H1 (cell line): ENCODE data around the gene KCNJ12. TPM values are rescaled to one million over a fixed set of nuclear protein-coding genes. Genes with fewer than 3 reads are reported as not detected.

Source experiments
- CTCF ChIA-PET: fragments of 300-600 bp; sonication (Branson Sonifier 250); formaldehyde crosslinking; loops from one replicate; lab custom pipeline; 2021; ENCODE audit not compliant: partially characterized antibody; lab: Charles Lee
- POLR2A ChIA-PET: fragments of 300-600 bp; sonication (Branson Sonifier 250); formaldehyde crosslinking; loops from one replicate; lab custom pipeline; 2021; ENCODE audit warnings: inconsistent platforms; ENCODE audit not compliant: partially characterized antibody; lab: Charles Lee
- DNase-seq, 2 experiments: peaks; one replicate each; pipeline versions ENCODE4 v3.0.0 to v3.0.0-alpha.2; 2010 to 2022; ENCODE audit warnings: low spot score in 2 of 2, low read depth in 1 of 2, mixed read lengths in 1 of 2
- FAIRE-seq: peaks from 2 replicates; lab custom pipeline; 2011; peaks lifted over from hg19 to GRCh38; lab: Jason Lieb, UNC
- H2AFZ ChIP-seq: 2 replicates; pipeline ENCODE4 v1.8.1; 2012; ENCODE audit warnings: low read length, inconsistent platforms
- H2AK5ac ChIP-seq: 2 replicates; pipeline ENCODE4 v1.6.1; 2013; ENCODE audit warnings: low read depth, low read length
- H2BK120ac ChIP-seq: replicated peaks from 2 replicates; pipeline ENCODE3; 2013; ENCODE audit warnings: low read depth, low read length, inconsistent platforms
- H2BK12ac ChIP-seq: 2 replicates; pipeline ENCODE4 v1.6.1; 2013; ENCODE audit warnings: low read depth, low read length
- H2BK15ac ChIP-seq: 2 replicates; pipeline ENCODE4 v1.6.1; 2013; ENCODE audit warnings: low read length
- H2BK20ac ChIP-seq: 2 replicates; pipeline ENCODE4 v1.6.1; 2013; ENCODE audit warnings: low read length
- H2BK5ac ChIP-seq: 2 replicates; pipeline ENCODE4 v1.6.1; 2013; ENCODE audit warnings: low read depth, low read length
- H3K14ac ChIP-seq: 2 replicates; pipeline ENCODE4 v1.6.1; 2013; ENCODE audit warnings: inconsistent platforms; ENCODE audit not compliant: insufficient read length
- H3K18ac ChIP-seq: 2 replicates; pipeline ENCODE4 v1.6.1; 2013; ENCODE audit warnings: low read length; ENCODE audit errors: extremely low read depth
- H3K23ac ChIP-seq: 2 replicates; pipeline ENCODE4 v1.6.1; 2013; ENCODE audit warnings: inconsistent platforms; ENCODE audit not compliant: insufficient read length
- H3K23me2 ChIP-seq: 2 replicates; pipeline ENCODE4 v1.6.1; 2013; ENCODE audit warnings: low read depth, low read length
- H3K27ac ChIP-seq: 2 replicates; pipeline ENCODE4 v1.6.1; 2011; ENCODE audit warnings: low read depth, low read length, inconsistent platforms
- H3K27me3 ChIP-seq, 4 experiments: replicated peaks in 1 of 4; 1 replicate in 1 of 4; 2 replicates in 3 of 4; pipeline versions ENCODE4 v1.6.1 to v1.8.1; 2011 to 2013; ENCODE audit warnings: low read length in 3 of 4, mild to moderate bottlenecking in 3 of 4, inconsistent platforms in 2 of 4, mixed read lengths in 2 of 4, moderate library complexity in 1 of 4; ENCODE audit not compliant: control insufficient read depth in 3 of 4, insufficient read depth in 3 of 4; ENCODE audit errors: extremely low read depth in 1 of 4
- H3K36me3 ChIP-seq, 4 experiments: 2 replicates each; pipeline versions ENCODE4 v1.6.1 to v1.8.1; 2011 to 2013; ENCODE audit warnings: mild to moderate bottlenecking in 4 of 4, low read length in 3 of 4, moderate library complexity in 2 of 4, control low read depth in 1 of 4, inconsistent platforms in 1 of 4; ENCODE audit not compliant: insufficient read depth in 4 of 4, control insufficient read depth in 2 of 4
- H3K4ac ChIP-seq: replicated peaks from 2 replicates; pipeline ENCODE3; 2013; ENCODE audit warnings: low read length, low read depth, mixed read lengths, inconsistent platforms; ENCODE audit not compliant: insufficient read length
- H3K4me1 ChIP-seq, 4 experiments: replicated peaks in 1 of 4; 1 replicate in 1 of 4; 2 replicates in 3 of 4; pipeline versions ENCODE4 v1.6.1 to v1.8.1; 2011 to 2013; ENCODE audit warnings: low read length in 3 of 4, inconsistent platforms in 2 of 4, mixed read lengths in 1 of 4; ENCODE audit not compliant: insufficient read depth in 4 of 4, control insufficient read depth in 3 of 4
- H3K4me2 ChIP-seq, 2 experiments: 2 replicates each; pipeline versions ENCODE4 v1.6.1 to v1.8.1; 2011 to 2013; ENCODE audit warnings: low read depth in 2 of 2, low read length in 2 of 2, control low read depth in 1 of 2, inconsistent platforms in 1 of 2, mild to moderate bottlenecking in 1 of 2; ENCODE audit not compliant: insufficient read depth in 1 of 2
- H3K4me3 ChIP-seq, 4 experiments: fragments of 200-600, 300-600 bp in 1 of 4; sonication (generic), shearing (Covaris generic), sonication (Bioruptor Twin) in 1 of 4; 2 replicates each; pipeline versions ENCODE4 v1.5.1 to v1.8.1; 2011 to 2016; ENCODE audit warnings: low read length in 4 of 4, low read depth in 3 of 4, control low read depth in 2 of 4, inconsistent platforms in 2 of 4, mild to moderate bottlenecking in 2 of 4, mixed read lengths in 1 of 4, moderate library complexity in 1 of 4; ENCODE audit not compliant: insufficient read depth in 2 of 4; ENCODE audit errors: extremely low read depth in 1 of 4
- H3K56ac ChIP-seq: replicated peaks from 2 replicates; pipeline ENCODE3; 2013; ENCODE audit warnings: low read depth, mild to moderate bottlenecking, mixed read lengths, low read length, inconsistent platforms; ENCODE audit not compliant: insufficient read length
- H3K79me1 ChIP-seq: 2 replicates; pipeline ENCODE4 v1.6.1; 2013; ENCODE audit warnings: low read depth, low read length, control low read depth
- H3K79me2 ChIP-seq, 2 experiments: 2 replicates each; pipeline versions ENCODE4 v1.6.1 to v1.8.1; 2012 to 2013; ENCODE audit warnings: low read length in 2 of 2, mild to moderate bottlenecking in 2 of 2, inconsistent platforms in 1 of 2; ENCODE audit not compliant: insufficient read depth in 2 of 2, control insufficient read depth in 1 of 2
- H3K9ac ChIP-seq, 4 experiments: replicated peaks in 1 of 4; 1 replicate in 1 of 4; 2 replicates in 3 of 4; pipeline versions ENCODE4 v1.6.1 to v1.8.1; 2011 to 2013; ENCODE audit warnings: low read depth in 3 of 4, low read length in 3 of 4, control low read depth in 2 of 4, mild to moderate bottlenecking in 2 of 4, moderate library complexity in 2 of 4, inconsistent platforms in 1 of 4; ENCODE audit errors: extremely low read depth in 1 of 4
- H3K9me3 ChIP-seq, 2 experiments: 2 replicates each; pipeline versions ENCODE4 v1.6.1 to v1.8.1; 2012 to 2013; ENCODE audit warnings: mild to moderate bottlenecking in 2 of 2, moderate library complexity in 2 of 2, control low read depth in 1 of 2, inconsistent platforms in 1 of 2, low read depth in 1 of 2, low read length in 1 of 2, mixed read lengths in 1 of 2; ENCODE audit not compliant: insufficient read depth in 2 of 2
- H4K20me1 ChIP-seq, 2 experiments: replicated peaks in 1 of 2; 2 replicates each; pipeline versions ENCODE3 to v1.8.1; 2011 to 2013; ENCODE audit warnings: inconsistent platforms in 2 of 2, low read length in 2 of 2, mild to moderate bottlenecking in 1 of 2; ENCODE audit not compliant: insufficient read depth in 2 of 2, control insufficient read depth in 1 of 2
- H4K5ac ChIP-seq: 2 replicates; pipeline ENCODE4 v1.6.1; 2013; ENCODE audit warnings: low read length, low read depth, mixed read lengths, inconsistent platforms; ENCODE audit not compliant: insufficient read length
- H4K8ac ChIP-seq: 2 replicates; pipeline ENCODE4 v1.8.0; 2013; ENCODE audit warnings: mild to moderate bottlenecking, moderate library complexity, low read length, inconsistent platforms; ENCODE audit not compliant: insufficient read depth; ENCODE audit errors: extremely low read depth
- H4K91ac ChIP-seq: replicated peaks from 2 replicates; pipeline ENCODE3; 2013; ENCODE audit warnings: low read length, mixed read lengths, inconsistent platforms; ENCODE audit not compliant: insufficient read length
- EP300 ChIP-seq, 2 experiments: IDR thresholded peaks; 1 replicate in 1 of 2; 2 replicates in 1 of 2; pipeline ENCODE4 v1.6.1; 2011 to 2012; ENCODE audit warnings: low read depth in 2 of 2, low read length in 2 of 2, mild to moderate bottlenecking in 2 of 2, borderline replicate concordance in 1 of 2, inconsistent platforms in 1 of 2, moderate library complexity in 1 of 2
- GTF2F1 ChIP-seq: IDR thresholded peaks from 2 replicates; pipeline ENCODE4 v1.6.1; 2012; ENCODE audit warnings: low read depth, low read length, improper control_type of control experiment, borderline replicate concordance
- KDM1A ChIP-seq: fragments of 200-600, 300-600 bp; sonication (generic); IDR thresholded peaks from 2 replicates; pipeline ENCODE4 v1.7.1; 2016; ENCODE audit warnings: mild to moderate bottlenecking, low read length, borderline replicate concordance
- PHF8 ChIP-seq: fragments of 200-600 bp; sonication (generic); conservative IDR thresholded peaks from 2 replicates; pipeline ENCODE4 v1.7.1; 2012; ENCODE audit warnings: low read depth, mild to moderate bottlenecking, inconsistent platforms, low read length, moderate library complexity
- RFX5 ChIP-seq: IDR thresholded peaks from 2 replicates; pipeline ENCODE4 v1.6.1; 2011; ENCODE audit warnings: low read depth, low read length, improper control_type of control experiment, borderline replicate concordance
- RNF2 ChIP-seq: fragments of 200-900, 300-1000 bp; sonication (generic); IDR thresholded peaks from 2 replicates; pipeline ENCODE4 v1.7.1; 2016; ENCODE audit warnings: borderline replicate concordance, low read depth, mild to moderate bottlenecking, antibody characterized with exemption, low read length; ENCODE audit not compliant: poor library complexity, severe bottlenecking; ENCODE audit errors: missing control alignments
- RXRA ChIP-seq: IDR thresholded peaks from 2 replicates; pipeline ENCODE4 v1.6.1; 2011; ENCODE audit warnings: low read depth, mild to moderate bottlenecking, low read length, moderate library complexity; ENCODE audit not compliant: insufficient read depth
- SIRT6 ChIP-seq: IDR thresholded peaks from one replicate; pipeline ENCODE4 v1.7.1; 2012; ENCODE audit warnings: low read length, inconsistent platforms
- SP4 ChIP-seq: IDR thresholded peaks from 2 replicates; pipeline ENCODE4 v1.6.1; 2012; ENCODE audit warnings: low read length, inconsistent platforms
- WGBS, 2 experiments: shearing (Covaris generic) in 1 of 2; methylation state at CpG; one replicate each; pipeline versions ENCODE4 v1.1.6 to v1.1.7; 2013 to 2015; ENCODE audit warnings: low lambda C conversion rate in 2 of 2, mixed read lengths in 2 of 2, inconsistent platforms in 1 of 2, low coverage in 1 of 2, missing lambda C conversion rate in 1 of 2; ENCODE audit not compliant: insufficient replicate concordance in 2 of 2, insufficient coverage in 1 of 2, insufficient read length in 1 of 2; ENCODE audit errors: extremely low coverage in 1 of 2, missing lambda C conversion rate in 1 of 2; 5-methylcytosine and 5-hydroxymethylcytosine counted together
- polyA plus RNA-seq, 7 experiments: library from polyadenylated mRNA; depleted of rRNA in 3 of 7; stranded (reverse) in 5 of 7; unstranded in 2 of 7; fragments of >200 nt in 5 of 7; fragments of 200-250 nt in 2 of 7; gene quantifications; 1 replicate in 5 of 7; 2 replicates in 1 of 7; 4 replicates in 1 of 7; pipeline versions ENCODE4 v1.2.1 to v1.2.3, GENCODE V29; 2011 to 2013; ENCODE audit warnings: missing spikeins in 2 of 7, mixed read lengths in 2 of 7
- total RNA-seq: library from RNA; stranded (reverse); fragmentation: NEBNext Ultra II Directional; extraction: Animal tissue kit (Norgen Biotek cat#: 25700); gene quantifications from 2 replicates; pipeline ENCODE4 v1.2.1, GENCODE V29; 2021

The KCNJ12 gene
- total and polyA plus RNA-seq, 2 of the 8 experiments (the other 6 are each of a cell fraction or from before 2014, with no cell fraction given): 1.2 to 1.5 TPM

GRCh38 chr17:21399474-21400186, 23.5 kb downstream of the KCNJ12 start:
- ChIA-PET POLR2A (no interaction called here), CTCF (interaction anchor here (1.2 kb wide), 1 partner anchor 119 kb away, joined by 3 read pairs; no protein-coding TSS in a partner anchor)
- Histone ChIP-seq H2BK20ac (no peak overlapping the region), H3K4me2 (no peak overlapping the region), H3K27ac (no peak overlapping the region), H3K9ac (no peak overlapping the region), H3K56ac (no peak overlapping the region), H3K79me1 (no peaks in the 10 kb centered on the region), H2BK15ac (0 out of 2 replicates have a peak overlapping the region, but pooled peaks have one; percentile 46), H2BK120ac (no peak overlapping the region), H3K79me2 (no peaks in the 10 kb centered on the region), H3K23me2 (no peaks in the 10 kb centered on the region), H3K9me3 (peaks cover 0 to 3% of the 10 kb centered on the region in 2 experiments; a peak in 1 of 4 replicates), H3K23ac (no peak overlapping the region), H3K4ac (no peak overlapping the region), H3K4me3 (no peak overlapping the region), H3K14ac (no peak overlapping the region), H4K5ac (no peak overlapping the region), H2BK5ac (no peak overlapping the region), H4K20me1 (no peaks in the 10 kb centered on the region), H3K27me3 (no peaks in the 10 kb centered on the region), H3K36me3 (no peaks in the 10 kb centered on the region), H3K18ac (no peak overlapping the region), H2BK12ac (no peak overlapping the region), H2AK5ac (no peak overlapping the region; the same call in 1 of the 2 replicates), H3K4me1 (peaks cover 0 to 8% (median 2%) of the 10 kb centered on the region in 4 experiments; a peak in 2 of 7 replicates), H4K8ac (peak overlapping the region; percentile 68), H4K91ac (no peak overlapping the region), H2AFZ (no peak overlapping the region)
- WGBS, 2 experiments: 91% methylated on average over 13 of the region's 13 CpGs; no CpG with 5 or more reads in 1 of the 2 experiments
- DNase-seq (no peak), FAIRE-seq (no peak)
- TF ChIP-seq PHF8: no peak
- TF ChIP-seq SP4: no peak
- no peak for TF ChIP-seq RFX5
- no peak for TF ChIP-seq RNF2
- no peak for TF ChIP-seq SIRT6
- no peak for TF ChIP-seq GTF2F1
- no peak for TF ChIP-seq KDM1A
- TF ChIP-seq EP300 (IDR thresholded peaks at IDR 0.05; ENCODE audit: borderline replicate concordance in 1 of 2, low read depth in 2 of 2, low read length in 2 of 2): no peak
- TF ChIP-seq RXRA: no peak
